PC-3 (cell line): ENCODE measurements around the gene CCDC91. TPM values are rescaled to one million over a fixed set of nuclear protein-coding genes. Genes with fewer than 3 reads are reported as not detected.

ENCODE experiments used
- ATAC-seq: fragments of 200-7000 bp; cut with Tn5 transposase; 2 replicates; pipeline ENCODE4 v1.9.1; 2020; ENCODE audit warnings: mild to moderate bottlenecking, moderate library complexity
- BruUV-seq: library from RNA; stranded (reverse); fragments of 400-500 nt; replicated peaks from 2 replicates; lab custom pipeline; 2021; lab: Mats Ljungman, UMichigan
- CTCF ChIA-PET: fragments of 300-600 bp; sonication (Branson Sonifier 250); formaldehyde crosslinking; loops from one replicate; lab custom pipeline; 2022; ENCODE audit warnings: antibody characterized with exemption; lab: Charles Lee
- POLR2A ChIA-PET: fragments of 300-600 bp; sonication (Branson Sonifier 250); formaldehyde crosslinking; loops from one replicate; lab custom pipeline; 2022; ENCODE audit warnings: antibody characterized with exemption; ENCODE audit not compliant: unreplicated experiment; lab: Charles Lee
- DNase-seq: peaks from one replicate; pipeline ENCODE4 v3.0.0-alpha.2; 2015
- H2AFZ ChIP-seq: fragments of 300-600 bp; sonication (generic); 2 replicates; pipeline ENCODE4 v1.6.0; 2016; ENCODE audit warnings: antibody characterized with exemption, low read length
- H3F3A ChIP-seq: fragments of 300-600 bp; sonication (generic); one replicate; pipeline ENCODE4 v1.6.0; 2017; ENCODE audit warnings: antibody characterized with exemption, low read length, control low read depth, mild to moderate bottlenecking; ENCODE audit not compliant: unreplicated experiment
- H3K27ac ChIP-seq: fragments of 300-600 bp; sonication (generic); 2 replicates; pipeline ENCODE4 v1.5.1; 2016; ENCODE audit warnings: mild to moderate bottlenecking, low read length
- H3K27me3 ChIP-seq: fragments of 300-600 bp; sonication (generic); 2 replicates; pipeline ENCODE4 v1.6.1; 2016; ENCODE audit warnings: low read length, mixed read lengths
- H3K36me3 ChIP-seq: fragments of 300-600 bp; sonication (generic); 2 replicates; pipeline ENCODE4 v1.6.1; 2016; ENCODE audit warnings: low read depth, mixed run types, low read length, mixed read lengths
- H3K4me1 ChIP-seq: fragments of 300-600 bp; sonication (generic); 2 replicates; pipeline ENCODE4 v1.5.1; 2016; ENCODE audit warnings: low read length; ENCODE audit not compliant: insufficient read depth
- H3K4me2 ChIP-seq: fragments of 300-600 bp; sonication (generic); 2 replicates; pipeline ENCODE4 v1.6.0; 2016; ENCODE audit warnings: low read length
- H3K4me3 ChIP-seq: fragments of 300-600 bp; sonication (generic); 2 replicates; pipeline ENCODE4 v1.5.1; 2016; ENCODE audit warnings: mild to moderate bottlenecking, low read length, mixed read lengths
- H3K79me2 ChIP-seq: fragments of 300-600 bp; sonication (generic); 2 replicates; pipeline ENCODE4 v1.6.1; 2017; ENCODE audit warnings: low read length, mixed read lengths
- H3K9ac ChIP-seq: fragments of 300-600 bp; sonication (generic); 2 replicates; pipeline ENCODE4 v1.6.0; 2016; ENCODE audit warnings: mild to moderate bottlenecking, low read length
- H3K9me2 ChIP-seq: fragments of 300-600 bp; sonication (generic); replicated peaks from 2 replicates; pipeline ENCODE4 v1.6.1; 2016; ENCODE audit warnings: mixed run types, low read length, mixed read lengths
- H3K9me3 ChIP-seq: fragments of 300-600 bp; sonication (generic); 2 replicates; pipeline ENCODE4 v1.6.1; 2016; ENCODE audit warnings: low read length, mixed read lengths
- H4K20me1 ChIP-seq: fragments of 300-600 bp; sonication (generic); 2 replicates; pipeline ENCODE4 v1.6.1; 2016; ENCODE audit warnings: low read length, mixed read lengths
- CTCF ChIP-seq: fragments of 300-600 bp; sonication (generic); conservative IDR thresholded peaks from 2 replicates; pipeline ENCODE4 v1.5.1; 2017; ENCODE audit warnings: antibody characterized with exemption, low read depth, mild to moderate bottlenecking, low read length
- EZH2 ChIP-seq: fragments of 300-600 bp; sonication (generic); IDR thresholded peaks from one replicate; pipeline ENCODE4 v1.6.1; 2017; ENCODE audit warnings: antibody characterized with exemption, mild to moderate bottlenecking, low read length; ENCODE audit not compliant: unreplicated experiment
- EZH2phosphoT487 ChIP-seq: fragments of 300-600 bp; sonication (generic); IDR thresholded peaks from 2 replicates; pipeline ENCODE4 v1.6.1; 2018; ENCODE audit warnings: mild to moderate bottlenecking, antibody characterized with exemption, low read length, borderline replicate concordance
- intact Hi-C: fragments of 100-400 bp; cut with micrococcal nuclease; formaldehyde crosslinking; loops from 2 replicates; pipeline ENCODE4 v1.9.0; 2023
- total RNA-seq: library from RNA; depleted of rRNA; stranded (reverse); fragments of >200 nt; gene quantifications from 2 replicates; pipeline ENCODE4 v1.2.3, GENCODE V29; 2014

The CCDC91 gene
- total RNA-seq, 1 experiment from 2014 or later, result 15.7 TPM

DNA sequence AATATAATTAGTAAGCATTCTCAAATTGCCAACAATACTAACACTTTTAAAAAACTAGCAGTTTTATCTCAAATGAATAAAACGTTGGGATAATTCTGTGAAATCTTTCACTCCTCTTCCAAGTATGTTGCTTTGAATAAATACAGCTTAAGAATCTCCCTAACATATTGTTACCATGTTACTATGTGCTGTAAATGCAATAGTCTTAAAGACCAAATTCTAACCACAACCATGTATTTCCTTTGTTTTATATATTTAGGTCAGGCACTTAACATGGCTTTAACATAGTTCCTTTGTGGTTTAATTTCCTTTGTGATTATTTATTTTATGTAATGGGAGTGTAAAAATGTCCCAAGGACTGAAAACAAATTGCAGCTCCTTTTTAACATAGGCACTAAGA lies 33.9 kb upstream of the CCDC91 start:
- Histone ChIP-seq H3K9ac (no peak overlapping the region), H3K4me2 (no peak overlapping the region), H3K4me3 (no peak overlapping the region), H3K36me3 (no peaks in the 10 kb centered on the region), H3F3A (no peaks in the 10 kb centered on the region), H3K79me2 (no peaks in the 10 kb centered on the region), H3K27me3 (no peaks in the 10 kb centered on the region), H3K9me2 (no peaks in the 10 kb centered on the region; the same call in 1 of the 2 replicates), H3K27ac (no peak overlapping the region), H3K4me1 (no peaks in the 10 kb centered on the region), H2AFZ (no peak overlapping the region), H4K20me1 (no peaks in the 10 kb centered on the region), H3K9me3 (no peaks in the 10 kb centered on the region)
- intact Hi-C loops, result no loop called here
- DNase-seq (no peak), ATAC-seq (no peak)
- BruUV-seq, result no TSS peak
- TF ChIP-seq EZH2phosphoT487, result no peak
- ChIA-PET POLR2A (no interaction called here), CTCF (no interaction called here)

GRCh38 chr12:28156804-28157203 lies 33.5 kb upstream of the CCDC91 start:
- H3K4me1 ChIP-seq, result no peaks in the 10 kb centered on the region
- H3K9me3 ChIP-seq, result no peaks in the 10 kb centered on the region
- no peak overlapping the region for H3K4me3 ChIP-seq
- no peak overlapping the region for H3K27ac ChIP-seq
- POLR2A ChIA-PET, result no interaction called here
- no peak for TF ChIP-seq EZH2phosphoT487
- TF ChIP-seq CTCF, result no peak
- no peak for TF ChIP-seq EZH2
- no TSS peak for BruUV-seq
- intact Hi-C loops, result no loop called here
- no peaks in the 10 kb centered on the region for H3F3A ChIP-seq
- H3K4me2 ChIP-seq, result no peak overlapping the region
- no peaks in the 10 kb centered on the region; the same call in 1 of the 2 replicates for H3K9me2 ChIP-seq
- H3K79me2 ChIP-seq, result no peaks in the 10 kb centered on the region
- CTCF ChIA-PET, result no interaction called here
- no peak overlapping the region for H3K9ac ChIP-seq
- no peak for DNase-seq
- ATAC-seq, result no peak
- no peaks in the 10 kb centered on the region for H4K20me1 ChIP-seq
- H3K27me3 ChIP-seq, result no peaks in the 10 kb centered on the region
- H2AFZ ChIP-seq, result no peak overlapping the region
- H3K36me3 ChIP-seq, result no peaks in the 10 kb centered on the region

DNA sequence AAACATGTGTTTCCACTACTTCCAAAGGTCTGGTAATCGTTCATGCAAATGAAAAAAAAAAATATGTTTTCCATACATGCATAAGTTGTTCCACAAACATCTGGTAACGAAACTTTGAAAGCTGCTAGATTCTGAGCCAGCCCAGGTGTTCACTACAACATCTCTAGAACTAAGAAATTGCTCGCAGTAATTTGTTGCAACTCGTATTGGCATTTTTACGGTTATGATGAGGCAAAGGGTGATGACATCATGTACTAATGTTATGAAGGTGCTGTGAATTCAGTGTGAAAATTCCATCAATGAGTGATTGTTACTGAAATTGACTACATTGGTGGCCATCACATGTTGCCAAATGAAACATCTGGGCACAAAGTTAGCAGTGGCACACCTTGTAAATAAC lies 31.9 kb upstream of the CCDC91 start:
- intact Hi-C loops, result no loop called here
- Histone ChIP-seq H3K9me3 (no peaks in the 10 kb centered on the region), H3K9ac (no peak overlapping the region), H3K27me3 (no peaks in the 10 kb centered on the region), H3F3A (no peaks in the 10 kb centered on the region), H3K4me1 (no peaks in the 10 kb centered on the region), H3K27ac (no peak overlapping the region), H2AFZ (no peak overlapping the region), H3K4me3 (no peak overlapping the region), H4K20me1 (no peaks in the 10 kb centered on the region), H3K36me3 (no peaks in the 10 kb centered on the region), H3K4me2 (no peak overlapping the region), H3K9me2 (no peaks in the 10 kb centered on the region), H3K79me2 (no peaks in the 10 kb centered on the region)
- POLR2A ChIA-PET, result no interaction called here
- CTCF ChIA-PET, result no interaction called here
- DNase-seq (no peak), ATAC-seq (no peak)
- no peak for TF ChIP-seq EZH2
- no peak for TF ChIP-seq EZH2phosphoT487
- TF ChIP-seq CTCF, result no peak
- no TSS peak for BruUV-seq
